Activated naive CD4-positive, alpha-beta T cell treated with anti-CD3 and anti-CD28 coated beads, Interleukin-2, amount 10 ng/mL, durations not matched to agents 7 days and 5 days (primary cell): Measurements from ENCODE around the gene WWOX.

ENCODE experiments used
- CTCF ChIA-PET: fragments of 350-600 bp; sonication (Branson Sonifier 250); formaldehyde crosslinking; loops from one replicate; lab custom pipeline; 2021; ENCODE audit warnings: antibody characterized with exemption; lab: Charles Lee
- DNase-seq: peaks from one replicate; pipeline ENCODE4 v3.0.0-alpha.2; 2020
- H3K27ac Mint-ChIP-seq: one replicate; pipeline ENCODE4 v1.8.0; 2021; ENCODE audit warnings: mild to moderate bottlenecking, moderate library complexity, mixed read lengths
- H3K27me3 Mint-ChIP-seq: one replicate; pipeline ENCODE4 v1.8.0; 2021; ENCODE audit warnings: mild to moderate bottlenecking, mixed read lengths
- H3K36me3 Mint-ChIP-seq: one replicate; pipeline ENCODE4 v1.8.0; 2021; ENCODE audit warnings: mixed read lengths
- H3K4me1 Mint-ChIP-seq: one replicate; pipeline ENCODE4 v1.8.0; 2021; ENCODE audit warnings: mixed read lengths
- H3K4me3 Mint-ChIP-seq: one replicate; pipeline ENCODE4 v1.8.0; 2021; ENCODE audit warnings: mild to moderate bottlenecking, moderate library complexity, mixed read lengths
- H3K9me3 Mint-ChIP-seq: one replicate; pipeline ENCODE4 v1.8.0; 2021; ENCODE audit warnings: mixed read lengths

Gene WWOX

GRCh38 chr16:78605548-78606101, 506.2 kb downstream of the WWOX start:
- Mint-ChIP-seq H3K27me3 (no peaks in the 10 kb centered on the region), H3K9me3 (no peaks in the 10 kb centered on the region), H3K4me3 (no peak overlapping the region), H3K36me3 (no peaks in the 10 kb centered on the region), H3K27ac (no peak overlapping the region), H3K4me1 (peaks cover 5% of the 10 kb centered on the region)
- CTCF ChIA-PET = no interaction called here
- DNase-seq = no peak

- no peak for DNase-seq
- H3K27ac Mint-ChIP-seq = no peak overlapping the region
- H3K36me3 Mint-ChIP-seq = no peaks in the 10 kb centered on the region
- H3K4me1 Mint-ChIP-seq = peaks cover 5% of the 10 kb centered on the region
- CTCF ChIA-PET = no interaction called here
- H3K4me3 Mint-ChIP-seq = no peak overlapping the region
- no peaks in the 10 kb centered on the region for H3K27me3 Mint-ChIP-seq
- no peaks in the 10 kb centered on the region for H3K9me3 Mint-ChIP-seq
Measured at GRCh38 chr16:78606545-78606944, 507.1 kb downstream of the WWOX start.

GRCh38 chr16:78607022-78607421, 507.6 kb downstream of the WWOX start:
- Mint-ChIP-seq H3K27me3 (no peaks in the 10 kb centered on the region), H3K9me3 (no peaks in the 10 kb centered on the region), H3K4me1 (peaks cover 5% of the 10 kb centered on the region), H3K27ac (no peak overlapping the region), H3K4me3 (no peak overlapping the region), H3K36me3 (no peaks in the 10 kb centered on the region)
- no peak for DNase-seq
- CTCF ChIA-PET = no interaction called here

GRCh38 chr16:78607465-78607864, 508.0 kb downstream of the WWOX start:
- Mint-ChIP-seq H3K27me3 (no peaks in the 10 kb centered on the region), H3K9me3 (no peaks in the 10 kb centered on the region), H3K36me3 (no peaks in the 10 kb centered on the region), H3K4me3 (no peak overlapping the region), H3K4me1 (peaks cover 5% of the 10 kb centered on the region), H3K27ac (no peak overlapping the region)
- CTCF ChIA-PET = no interaction called here
- no peak for DNase-seq

GRCh38 chr16:78608305-78608776, 508.9 kb downstream of the WWOX start:
- no peak overlapping the region for H3K27ac Mint-ChIP-seq
- H3K27me3 Mint-ChIP-seq = no peaks in the 10 kb centered on the region
- no peaks in the 10 kb centered on the region for H3K9me3 Mint-ChIP-seq
- CTCF ChIA-PET = no interaction called here
- DNase-seq = no peak
- H3K36me3 Mint-ChIP-seq = no peaks in the 10 kb centered on the region
- no peak overlapping the region for H3K4me3 Mint-ChIP-seq
- H3K4me1 Mint-ChIP-seq = peaks cover 5% of the 10 kb centered on the region

GRCh38 chr16:78609402-78610274, 510.2 kb downstream of the WWOX start:
- Mint-ChIP-seq H3K9me3 (no peaks in the 10 kb centered on the region), H3K36me3 (no peaks in the 10 kb centered on the region)
- CTCF ChIA-PET = no interaction called here

GRCh38 chr16:78611318-78611717, 511.9 kb downstream of the WWOX start:
- Mint-ChIP-seq H3K4me3 (no peak overlapping the region), H3K9me3 (no peaks in the 10 kb centered on the region), H3K36me3 (no peaks in the 10 kb centered on the region), H3K4me1 (peaks cover 5% of the 10 kb centered on the region), H3K27me3 (no peaks in the 10 kb centered on the region), H3K27ac (no peak overlapping the region)
- no peak for DNase-seq
- CTCF ChIA-PET = no interaction called here

More at GRCh38 chr16:78609402-78610274, 510.2 kb downstream of the WWOX start:
- Mint-ChIP-seq H3K27me3 (no peaks in the 10 kb centered on the region), H3K4me1 (peaks cover 5% of the 10 kb centered on the region), H3K4me3 (no peak overlapping the region), H3K27ac (no peak overlapping the region)
- DNase-seq = no peak

DNA sequence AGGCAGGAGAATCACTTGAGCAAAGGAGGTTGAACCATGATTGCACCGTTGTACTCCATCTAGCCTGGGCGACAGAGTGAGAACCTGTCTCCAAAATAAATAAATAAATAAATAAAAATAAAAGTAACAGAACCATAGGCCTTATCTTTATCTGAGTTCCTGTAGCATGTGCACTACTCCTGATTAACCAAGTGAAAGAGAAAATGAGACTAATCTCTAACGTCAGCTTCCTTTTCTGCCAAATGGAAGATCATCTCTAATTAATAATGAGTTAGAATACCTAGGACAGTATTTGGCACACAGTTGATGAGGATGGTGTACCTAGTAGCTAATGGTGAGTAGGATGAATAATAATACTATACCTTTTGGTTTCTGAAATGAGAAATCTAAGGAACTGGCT, 520.4 kb downstream of the WWOX start:
- CTCF ChIA-PET = no interaction called here
- no peak for DNase-seq
- Mint-ChIP-seq H3K27ac (no peak overlapping the region), H3K4me1 (no peaks in the 10 kb centered on the region), H3K4me3 (no peak overlapping the region), H3K36me3 (no peaks in the 10 kb centered on the region), H3K9me3 (peaks cover 5% of the 10 kb centered on the region), H3K27me3 (no peaks in the 10 kb centered on the region)

- Mint-ChIP-seq H3K36me3 (no peaks in the 10 kb centered on the region), H3K4me1 (no peaks in the 10 kb centered on the region), H3K27me3 (no peaks in the 10 kb centered on the region), H3K27ac (no peak overlapping the region), H3K9me3 (peaks cover 5% of the 10 kb centered on the region), H3K4me3 (no peak overlapping the region)
- CTCF ChIA-PET = no interaction called here
- no peak for DNase-seq
Measured at GRCh38 chr16:78620291-78620690, 520.8 kb downstream of the WWOX start.

DNA sequence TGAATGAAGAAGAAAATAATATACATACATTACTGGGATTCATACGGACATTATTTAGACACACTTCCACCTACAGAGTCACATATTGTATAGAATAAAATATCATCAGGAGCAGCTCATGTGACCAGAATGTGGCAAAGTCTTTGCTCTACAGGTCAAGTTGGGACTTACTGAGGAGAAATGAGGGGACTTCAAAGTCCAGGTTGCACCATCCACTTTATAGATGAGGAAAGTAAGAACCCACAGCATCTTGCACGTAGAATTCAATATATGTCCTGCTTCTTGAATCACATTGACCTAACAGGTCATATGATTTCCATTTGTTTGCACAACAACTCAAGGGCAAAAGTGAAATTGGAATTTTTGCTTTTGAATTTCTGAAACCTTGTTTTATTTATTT, 524.3 kb downstream of the WWOX start:
- peaks cover 6% of the 10 kb centered on the region for H3K9me3 Mint-ChIP-seq
- H3K36me3 Mint-ChIP-seq = no peaks in the 10 kb centered on the region
- CTCF ChIA-PET = no interaction called here
- H3K27me3 Mint-ChIP-seq = no peaks in the 10 kb centered on the region
- DNase-seq = no peak
- H3K4me1 Mint-ChIP-seq = no peaks in the 10 kb centered on the region
- H3K27ac Mint-ChIP-seq = no peak overlapping the region
- no peak overlapping the region for H3K4me3 Mint-ChIP-seq

GRCh38 chr16:78624366-78624765, 524.9 kb downstream of the WWOX start:
- Mint-ChIP-seq H3K27ac (no peak overlapping the region), H3K36me3 (no peaks in the 10 kb centered on the region), H3K27me3 (no peaks in the 10 kb centered on the region), H3K4me1 (no peaks in the 10 kb centered on the region), H3K4me3 (no peak overlapping the region), H3K9me3 (peaks cover 9% of the 10 kb centered on the region)
- CTCF ChIA-PET = no interaction called here
- DNase-seq = no peak

GRCh38 chr16:78628461-78629045, 529.1 kb downstream of the WWOX start:
- H3K27me3 Mint-ChIP-seq = no peaks in the 10 kb centered on the region
- no peak for DNase-seq
- CTCF ChIA-PET = no interaction called here
- no peak overlapping the region for H3K27ac Mint-ChIP-seq
- no peaks in the 10 kb centered on the region for H3K36me3 Mint-ChIP-seq
- H3K4me1 Mint-ChIP-seq = no peaks in the 10 kb centered on the region
- no peak overlapping the region for H3K4me3 Mint-ChIP-seq
- peaks cover 26% of the 10 kb centered on the region for H3K9me3 Mint-ChIP-seq

DNA sequence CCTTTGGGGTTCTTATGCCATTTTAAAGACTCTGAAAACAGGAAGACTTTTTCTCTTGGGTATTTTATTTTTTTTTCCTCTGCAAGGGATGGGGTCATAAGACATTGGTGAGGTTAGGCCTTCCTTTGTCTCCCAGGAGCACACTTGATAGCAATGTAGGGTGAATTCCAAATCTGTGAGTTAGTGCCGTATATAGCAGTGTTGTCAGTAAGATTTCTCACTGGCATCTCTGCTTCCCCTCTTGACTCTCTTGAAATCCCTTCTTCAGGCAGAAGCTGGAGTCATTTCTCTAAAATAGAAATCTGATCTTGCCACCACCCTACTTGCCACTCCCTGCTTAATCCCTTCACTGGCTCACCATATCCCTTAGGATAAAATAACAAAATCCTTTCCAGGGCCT, 529.7 kb downstream of the WWOX start:
- no peak overlapping the region for H3K4me3 Mint-ChIP-seq
- H3K27ac Mint-ChIP-seq = no peak overlapping the region
- H3K4me1 Mint-ChIP-seq = no peaks in the 10 kb centered on the region
- H3K27me3 Mint-ChIP-seq = no peaks in the 10 kb centered on the region
- H3K9me3 Mint-ChIP-seq = peaks cover 25% of the 10 kb centered on the region
- DNase-seq = no peak
- CTCF ChIA-PET = no interaction called here
- H3K36me3 Mint-ChIP-seq = no peaks in the 10 kb centered on the region

GRCh38 chr16:78630102-78630501, 530.6 kb downstream of the WWOX start:
- Mint-ChIP-seq H3K27ac (no peak overlapping the region), H3K4me1 (no peaks in the 10 kb centered on the region), H3K9me3 (peaks cover 25% of the 10 kb centered on the region), H3K27me3 (no peaks in the 10 kb centered on the region), H3K4me3 (no peak overlapping the region), H3K36me3 (no peaks in the 10 kb centered on the region)
- no peak for DNase-seq
- CTCF ChIA-PET = interaction anchor here (0.6 kb wide), 1 partner anchor 51 kb away, joined by 3 read pairs; no protein-coding TSS in a partner anchor

DNA sequence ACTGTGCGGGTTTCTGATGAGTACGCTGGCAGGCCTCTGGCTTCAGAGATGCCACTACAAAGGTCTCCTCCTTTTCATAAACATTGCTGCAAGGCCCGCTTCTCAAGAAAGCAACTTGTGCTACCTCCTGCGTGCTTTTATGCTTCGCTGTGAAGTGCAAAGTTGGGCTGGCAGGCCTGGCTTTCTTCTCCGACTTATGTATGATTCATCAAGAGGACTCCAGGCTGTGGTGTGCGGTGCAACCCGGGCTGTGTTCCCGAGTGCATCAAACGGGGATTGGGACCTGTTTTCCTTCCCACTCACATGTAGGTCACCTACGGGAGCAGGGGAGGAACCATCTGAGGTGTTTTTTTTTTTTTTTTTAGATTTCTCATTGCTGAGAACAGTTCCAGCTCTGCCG, 534.1 kb downstream of the WWOX start:
- CTCF ChIA-PET = interaction anchor here (0.7 kb wide), 1 partner anchor 10 kb away, joined by 3 read pairs; no protein-coding TSS in a partner anchor
- H3K4me1 Mint-ChIP-seq = no peaks in the 10 kb centered on the region
- H3K27ac Mint-ChIP-seq = no peak overlapping the region
- DNase-seq = no peak
- H3K9me3 Mint-ChIP-seq = peaks cover 23% of the 10 kb centered on the region
- no peaks in the 10 kb centered on the region for H3K27me3 Mint-ChIP-seq
- H3K4me3 Mint-ChIP-seq = no peak overlapping the region
- no peaks in the 10 kb centered on the region for H3K36me3 Mint-ChIP-seq
